GM19372 (cell line): Measurements from ENCODE around the gene OR6X1.

Experiments used
- ATAC-seq: cut with Tn5 transposase; IDR thresholded peaks from one replicate; pipeline ENCODE4 v1.9.1; 2021; ENCODE audit warnings: mild to moderate bottlenecking, low read depth, moderate library complexity; ENCODE audit not compliant: unreplicated experiment

Gene OR6X1, protein sequence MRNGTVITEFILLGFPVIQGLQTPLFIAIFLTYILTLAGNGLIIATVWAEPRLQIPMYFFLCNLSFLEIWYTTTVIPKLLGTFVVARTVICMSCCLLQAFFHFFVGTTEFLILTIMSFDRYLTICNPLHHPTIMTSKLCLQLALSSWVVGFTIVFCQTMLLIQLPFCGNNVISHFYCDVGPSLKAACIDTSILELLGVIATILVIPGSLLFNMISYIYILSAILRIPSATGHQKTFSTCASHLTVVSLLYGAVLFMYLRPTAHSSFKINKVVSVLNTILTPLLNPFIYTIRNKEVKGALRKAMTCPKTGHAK

DNA sequence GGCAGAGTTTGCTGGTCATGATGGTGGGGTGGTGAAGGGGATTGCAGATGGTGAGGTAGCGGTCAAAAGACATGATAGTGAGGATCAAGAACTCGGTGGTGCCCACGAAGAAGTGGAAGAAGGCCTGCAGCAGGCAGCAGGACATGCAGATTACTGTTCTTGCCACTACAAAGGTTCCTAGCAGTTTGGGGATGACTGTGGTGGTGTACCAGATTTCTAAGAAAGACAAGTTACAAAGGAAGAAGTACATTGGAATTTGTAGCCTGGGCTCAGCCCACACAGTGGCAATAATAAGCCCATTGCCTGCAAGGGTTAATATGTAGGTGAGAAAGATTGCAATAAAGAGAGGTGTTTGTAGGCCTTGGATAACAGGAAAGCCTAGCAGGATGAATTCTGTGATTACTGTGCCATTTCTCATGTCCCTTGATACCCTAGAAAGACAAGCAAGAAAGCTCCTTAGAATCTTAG, at the start of gene OR6X1:
TSS of gene OR6X1 (minus strand) at position 418 of the 468 bp plus-strand sequence. CDS start at position 418, 0 bp downstream.
- ATAC-seq: no peak

DNA sequence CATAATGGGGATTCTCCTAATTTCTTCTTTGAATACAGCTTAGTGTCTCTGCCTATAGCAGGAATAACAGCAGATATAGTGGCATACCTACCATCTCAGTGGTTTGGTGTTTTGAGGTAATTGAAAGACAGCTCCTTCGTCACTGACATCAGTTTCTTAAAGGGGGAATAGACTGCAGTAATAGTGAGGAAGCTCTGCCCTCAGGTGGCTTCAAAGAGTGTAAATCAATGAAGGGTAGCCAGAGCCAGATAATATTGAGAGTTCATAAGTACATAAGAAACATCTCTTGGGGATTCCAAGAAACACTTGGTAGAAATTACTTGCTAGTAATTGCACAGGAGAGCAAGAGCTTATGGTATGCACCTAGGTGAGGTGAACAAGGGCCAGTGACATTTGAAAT, 47.4 kb upstream of the OR6X1 start:
- ATAC-seq: no peak

- no peak for ATAC-seq
Measured at GRCh38 chr11:123800036-123800435, 45.7 kb upstream of the OR6X1 start.

DNA sequence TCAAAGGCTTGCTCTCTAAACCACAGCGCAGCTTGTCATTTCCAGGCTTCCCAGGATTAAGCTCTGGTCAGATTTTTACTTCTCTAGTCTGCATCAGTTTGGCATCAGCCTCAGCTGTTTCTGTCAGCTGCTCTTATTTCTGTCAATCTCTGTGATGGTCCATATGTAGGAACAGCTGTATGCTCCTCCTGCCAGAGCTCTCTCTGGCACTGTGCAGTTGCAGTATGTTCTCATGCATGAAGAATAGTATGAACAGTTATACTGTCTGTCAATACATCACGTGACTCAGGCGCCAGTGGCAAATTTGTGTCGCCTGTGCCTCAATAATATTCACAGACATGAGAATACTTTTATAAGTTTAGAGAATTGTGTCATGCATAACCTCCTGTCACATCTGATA, 45.1 kb upstream of the OR6X1 start:
- ATAC-seq: no peak

- no peak for ATAC-seq
Measured at GRCh38 chr11:123798513-123799252, 44.4 kb upstream of the OR6X1 start.

GRCh38 chr11:123798079-123798478, 43.8 kb upstream of the OR6X1 start:
- no peak for ATAC-seq

DNA sequence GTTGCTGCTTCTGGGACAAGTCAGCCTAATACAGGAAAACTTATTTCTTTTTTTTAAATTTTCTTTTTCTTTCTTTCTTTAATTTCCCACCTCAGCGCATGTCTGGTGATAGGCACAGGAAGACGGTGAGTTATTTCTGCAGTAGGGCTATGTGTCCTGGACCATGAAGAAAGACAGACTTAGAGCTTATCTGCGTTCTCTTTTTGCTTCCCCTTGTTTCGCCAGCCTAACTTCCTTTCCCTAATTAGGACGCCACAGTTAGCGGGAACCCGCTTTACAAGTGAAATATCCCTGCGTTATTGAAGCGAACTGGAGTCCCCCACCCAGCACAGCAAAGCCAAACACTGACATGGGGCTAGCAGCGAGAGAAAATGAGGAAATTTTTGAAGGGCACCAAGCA, 43.2 kb upstream of the OR6X1 start:
- no peak for ATAC-seq

- no peak for ATAC-seq
Measured at GRCh38 chr11:123797114-123797513, 42.8 kb upstream of the OR6X1 start.

- no peak for ATAC-seq
Measured at GRCh38 chr11:123796226-123796625, 41.9 kb upstream of the OR6X1 start.

- no peak for ATAC-seq
Measured at GRCh38 chr11:123783536-123783935, 29.2 kb upstream of the OR6X1 start.

GRCh38 chr11:123778511-123778910, 24.2 kb upstream of the OR6X1 start:
- ATAC-seq: no peak

- ATAC-seq: no peak
Measured at GRCh38 chr11:123775715-123776549, 21.6 kb upstream of the OR6X1 start.

DNA sequence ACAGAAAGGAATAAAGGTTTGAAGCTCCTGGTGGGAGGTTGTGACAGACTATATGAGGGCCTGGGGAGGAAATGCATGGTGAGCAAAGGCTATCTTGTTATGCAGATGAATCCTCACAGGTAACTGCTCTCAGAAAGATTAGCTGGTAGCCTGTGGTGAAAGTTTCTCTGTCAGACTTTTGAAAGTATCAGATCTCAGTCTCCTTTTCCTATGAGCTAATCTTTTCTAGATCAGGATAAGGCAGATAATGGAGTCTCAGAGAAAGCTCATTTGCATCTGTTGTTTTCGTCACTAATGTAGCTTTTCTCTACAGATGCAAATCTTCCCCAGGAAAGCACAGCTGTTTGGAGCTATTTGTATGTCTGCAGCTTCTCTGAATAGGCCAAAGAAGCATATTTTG, 21.0 kb upstream of the OR6X1 start:
- ATAC-seq: no peak

DNA sequence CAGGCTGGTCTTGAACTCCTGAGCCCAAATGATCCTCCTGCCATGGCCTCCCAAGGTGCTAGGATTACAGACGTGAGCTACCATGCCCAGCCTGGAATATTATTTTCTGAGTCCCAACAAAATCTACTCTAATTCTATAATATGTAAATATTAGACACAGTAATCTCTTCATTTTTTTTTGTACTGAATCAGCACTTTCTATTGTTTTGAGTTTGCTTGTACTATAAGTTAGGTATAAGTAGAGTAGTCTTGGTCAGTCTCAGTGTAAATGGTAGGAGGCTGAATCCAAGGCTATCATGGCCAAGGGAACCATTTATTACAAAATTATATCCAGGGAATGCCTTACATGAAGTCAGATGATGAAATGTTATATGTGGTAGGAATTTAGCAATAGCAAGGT, 19.6 kb upstream of the OR6X1 start:
- no peak for ATAC-seq

GRCh38 chr11:123773026-123773425, 18.7 kb upstream of the OR6X1 start:
- no peak for ATAC-seq

DNA sequence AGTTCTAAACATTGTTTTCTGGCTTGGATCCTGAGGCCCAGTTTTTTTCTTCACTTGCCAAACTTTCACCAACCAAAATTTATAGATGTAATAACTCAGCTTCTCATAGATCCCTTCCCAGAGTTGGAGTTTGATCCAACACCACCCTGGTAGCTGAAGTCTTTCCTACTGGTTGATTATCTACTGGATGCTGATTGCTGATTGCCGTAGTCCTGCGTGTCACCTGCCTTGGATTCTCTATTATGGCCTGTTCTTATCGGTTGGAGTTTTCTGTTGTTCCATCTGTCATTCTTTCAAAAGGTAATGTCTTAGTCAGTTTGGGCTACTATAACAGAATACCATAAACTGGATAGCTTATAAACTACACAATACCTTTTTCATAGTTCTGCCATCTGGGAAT, 17.3 kb upstream of the OR6X1 start:
- no peak for ATAC-seq

- no peak for ATAC-seq
Measured at GRCh38 chr11:123770712-123771111, 16.4 kb upstream of the OR6X1 start.

DNA sequence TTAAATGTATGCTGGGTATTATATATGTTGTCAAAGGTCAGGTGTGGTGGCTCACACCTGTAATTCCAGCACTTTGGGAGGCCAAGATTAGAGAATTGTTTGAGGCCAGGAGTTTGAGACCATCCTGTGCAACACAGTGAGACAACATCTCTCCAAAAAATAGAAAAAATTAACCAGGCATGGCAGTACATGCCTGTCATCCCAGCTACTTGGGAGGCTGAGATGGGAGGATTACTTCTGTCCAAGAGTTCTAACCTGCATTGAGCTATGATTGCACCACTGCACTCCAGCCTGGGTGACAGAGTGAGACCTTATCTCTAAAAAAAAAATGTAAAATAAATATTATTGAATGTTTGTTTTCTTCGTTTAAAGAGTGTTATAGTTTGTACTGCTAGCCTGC, 11.3 kb upstream of the OR6X1 start:
- no peak for ATAC-seq

- ATAC-seq: no peak
Measured at GRCh38 chr11:123762422-123762821, 8.1 kb upstream of the OR6X1 start.

GRCh38 chr11:123760894-123761293, 6.6 kb upstream of the OR6X1 start:
- ATAC-seq: peak; percentile 75

DNA sequence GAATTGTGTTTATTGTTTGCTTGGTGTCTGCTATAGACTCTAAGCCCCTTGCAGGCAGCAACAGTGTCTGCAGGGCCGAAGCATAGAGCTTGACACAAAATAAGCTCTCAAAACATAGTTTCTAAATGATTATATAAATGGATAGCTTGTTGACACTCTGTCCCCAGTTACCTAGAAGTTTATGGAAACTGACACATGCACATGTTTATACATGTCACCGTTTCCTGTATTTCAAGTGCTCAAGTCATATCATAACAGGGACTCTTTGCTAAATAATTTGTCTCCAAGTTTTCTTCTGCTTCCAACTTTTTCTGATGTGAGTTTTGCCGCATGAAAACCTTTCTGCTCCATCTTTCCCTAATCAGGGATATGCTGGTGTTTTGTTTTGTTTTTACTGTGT, 3.7 kb upstream of the OR6X1 start:
- no peak for ATAC-seq
